ENCODE results near the gene MAN1A1.
"Not testable (repeated sequence)": the region's sequence is repeated elsewhere in the genome, so short reads cannot be mapped to it uniquely, and the experiment has no call there.

The MAN1A1 gene

DNA sequence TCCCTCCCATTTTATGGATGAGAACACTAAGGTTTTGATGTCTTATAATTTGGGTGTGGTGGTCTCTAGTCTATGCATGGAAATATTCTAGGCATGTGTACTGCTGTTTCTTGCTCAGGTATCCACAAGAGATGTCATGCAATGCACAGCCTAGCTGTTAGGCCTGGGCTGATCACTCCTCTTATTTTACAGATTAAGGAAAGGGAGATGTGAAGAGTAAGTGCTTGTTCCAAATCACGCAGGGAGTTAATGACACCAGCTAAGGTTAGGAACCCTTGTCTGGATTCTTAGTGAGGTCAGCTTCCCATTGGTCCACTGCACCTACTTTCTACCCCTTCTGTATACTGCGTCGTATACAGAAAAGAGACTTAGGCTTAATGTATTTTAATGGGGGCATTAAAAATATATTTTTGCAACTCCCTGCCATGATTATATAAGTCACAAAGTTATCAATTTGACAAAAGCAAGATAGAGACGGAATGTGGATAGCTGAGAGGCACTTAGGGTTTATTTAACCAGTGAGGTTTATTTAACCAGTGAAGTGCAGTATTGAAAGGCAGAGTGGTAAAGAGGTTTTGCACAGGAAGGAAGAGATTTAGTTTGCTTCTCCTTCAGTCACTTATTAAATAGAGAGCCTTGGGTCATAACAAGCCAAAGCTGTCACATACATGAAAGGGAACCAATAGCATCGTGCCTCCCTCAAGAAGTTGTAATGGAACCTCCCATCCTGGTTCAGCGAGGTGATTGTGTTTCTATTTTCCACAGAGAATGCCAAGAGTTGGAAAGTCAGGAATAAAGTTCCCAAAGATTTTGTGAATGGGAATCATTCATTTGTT lies 176.1 kb downstream of the MAN1A1 start:
- DNase-seq (ENCODE audit: low spot score) = no peak
- in situ Hi-C loops (cut with MboI; ENCODE audit: low sequenced_read_pairs, unreplicated experiment) = no loop called here
- TF ChIP-seq, protein P1, sequence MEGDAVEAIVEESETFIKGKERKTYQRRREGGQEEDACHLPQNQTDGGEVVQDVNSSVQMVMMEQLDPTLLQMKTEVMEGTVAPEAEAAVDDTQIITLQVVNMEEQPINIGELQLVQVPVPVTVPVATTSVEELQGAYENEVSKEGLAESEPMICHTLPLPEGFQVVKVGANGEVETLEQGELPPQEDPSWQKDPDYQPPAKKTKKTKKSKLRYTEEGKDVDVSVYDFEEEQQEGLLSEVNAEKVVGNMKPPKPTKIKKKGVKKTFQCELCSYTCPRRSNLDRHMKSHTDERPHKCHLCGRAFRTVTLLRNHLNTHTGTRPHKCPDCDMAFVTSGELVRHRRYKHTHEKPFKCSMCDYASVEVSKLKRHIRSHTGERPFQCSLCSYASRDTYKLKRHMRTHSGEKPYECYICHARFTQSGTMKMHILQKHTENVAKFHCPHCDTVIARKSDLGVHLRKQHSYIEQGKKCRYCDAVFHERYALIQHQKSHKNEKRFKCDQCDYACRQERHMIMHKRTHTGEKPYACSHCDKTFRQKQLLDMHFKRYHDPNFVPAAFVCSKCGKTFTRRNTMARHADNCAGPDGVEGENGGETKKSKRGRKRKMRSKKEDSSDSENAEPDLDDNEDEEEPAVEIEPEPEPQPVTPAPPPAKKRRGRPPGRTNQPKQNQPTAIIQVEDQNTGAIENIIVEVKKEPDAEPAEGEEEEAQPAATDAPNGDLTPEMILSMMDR (IDR thresholded peaks at IDR 0.05; ENCODE audit: borderline replicate concordance, control extremely low read depth, extremely low read depth, insufficient read depth, missing control alignments) = no peak

DNA sequence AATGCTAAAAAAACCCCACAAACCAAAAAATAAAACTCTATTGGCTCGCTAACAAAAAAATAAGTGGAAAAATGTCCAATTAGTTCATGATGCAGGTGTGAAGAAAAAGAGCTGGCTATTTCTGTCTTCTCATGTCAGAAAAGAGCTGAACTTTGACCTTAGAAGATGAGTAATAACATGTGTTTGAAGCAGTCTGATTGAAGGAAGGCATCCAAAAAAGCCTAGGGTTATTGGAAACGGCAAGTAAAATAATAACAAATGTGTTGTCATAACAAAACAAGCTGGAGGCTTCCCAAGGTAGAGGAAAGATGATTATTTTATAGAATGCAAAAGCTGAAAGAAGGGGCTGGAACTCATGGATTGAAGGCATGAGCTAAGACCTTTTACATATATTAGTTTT lies 176.7 kb downstream of the MAN1A1 start:
- TF ChIP-seq, protein P1 (IDR thresholded peaks at IDR 0.05; ENCODE audit: borderline replicate concordance, control extremely low read depth, extremely low read depth, insufficient read depth, missing control alignments) = no peak
- DNase-seq (ENCODE audit: low spot score) = no peak
- in situ Hi-C loops (cut with MboI; ENCODE audit: low sequenced_read_pairs, unreplicated experiment) = no loop called here

DNA sequence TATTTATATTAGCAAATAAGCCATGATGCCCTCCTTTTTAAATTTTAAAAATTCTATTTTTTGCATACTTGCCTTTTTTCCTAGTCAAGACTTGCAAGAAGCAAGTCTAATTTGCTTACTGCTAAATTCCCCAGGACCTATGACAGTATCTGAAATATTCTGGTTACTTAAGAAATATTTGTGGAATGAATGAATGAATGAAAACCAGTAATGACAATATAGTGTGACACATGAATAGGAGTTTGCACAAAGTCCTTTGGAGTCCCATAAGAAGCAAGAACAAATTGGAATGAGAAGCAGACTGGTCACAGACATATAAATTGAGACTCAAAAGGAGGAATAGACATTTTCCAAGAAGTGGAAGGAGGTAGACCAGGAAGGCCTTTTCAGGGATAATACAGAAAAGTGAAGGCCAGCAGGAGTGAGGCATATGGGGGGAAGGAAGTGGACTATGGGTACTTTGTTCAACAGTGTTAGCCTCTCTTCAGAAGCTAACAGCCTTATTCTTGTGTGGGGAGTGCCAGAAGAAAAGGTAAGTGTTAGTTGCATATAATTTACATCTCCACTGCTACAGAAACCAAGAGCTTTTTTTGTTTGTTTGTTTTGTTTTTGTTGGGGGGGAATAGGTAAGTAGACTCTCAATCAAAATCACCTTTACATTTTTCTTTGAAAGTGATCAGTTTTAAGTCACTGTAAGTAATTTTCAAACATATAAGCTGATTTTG lies 177.5 kb downstream of the MAN1A1 start:
- TF ChIP-seq, protein P1 (IDR thresholded peaks at IDR 0.05; ENCODE audit: borderline replicate concordance, control extremely low read depth, extremely low read depth, insufficient read depth, missing control alignments) = no peak
- in situ Hi-C loops (cut with MboI; ENCODE audit: low sequenced_read_pairs, unreplicated experiment) = no loop called here

DNA sequence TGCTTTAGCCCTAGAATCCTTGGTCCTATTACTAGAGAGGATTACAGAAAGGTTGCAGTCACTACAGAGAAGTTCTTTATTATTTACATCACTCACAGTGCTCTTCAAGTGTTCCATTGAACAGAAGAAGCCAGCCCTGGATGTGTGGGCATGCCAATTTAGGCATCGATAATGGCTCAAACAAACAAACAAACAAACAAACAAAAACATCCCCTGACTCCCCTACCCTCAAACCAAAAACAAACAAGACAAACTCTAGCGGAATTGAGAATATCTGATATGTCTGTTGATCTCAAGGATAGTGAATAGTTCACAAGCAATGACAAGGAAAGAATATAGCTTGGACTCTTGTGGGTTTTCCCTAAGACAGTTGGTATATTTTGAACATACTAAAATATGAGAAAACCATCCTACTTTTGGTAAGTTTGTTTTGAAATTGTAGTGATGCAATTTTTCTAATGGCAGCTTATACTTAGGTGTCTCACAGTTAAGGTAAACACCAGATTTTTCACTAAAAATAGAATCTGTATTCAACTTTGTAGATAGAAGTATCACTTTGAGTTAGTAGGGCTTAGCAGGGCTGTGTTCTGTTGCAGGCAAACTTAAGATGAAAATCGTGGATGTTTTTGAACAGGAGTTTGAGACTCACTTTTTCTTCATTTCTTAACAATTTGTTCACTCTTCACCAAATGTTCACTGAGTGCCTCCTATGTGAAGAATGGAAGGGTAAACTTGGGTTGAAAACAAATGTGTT lies 178.3 kb downstream of the MAN1A1 start:
- TF ChIP-seq, protein P1 (IDR thresholded peaks at IDR 0.05; ENCODE audit: borderline replicate concordance, control extremely low read depth, extremely low read depth, insufficient read depth, missing control alignments) = no peak
- in situ Hi-C loops (cut with MboI; ENCODE audit: low sequenced_read_pairs, unreplicated experiment) = no loop called here
- DNase-seq (ENCODE audit: low spot score) = no peak

More for the DNA sequence above, 177.5 kb downstream of the MAN1A1 start:
- no peak for DNase-seq (ENCODE audit: low spot score)

DNA sequence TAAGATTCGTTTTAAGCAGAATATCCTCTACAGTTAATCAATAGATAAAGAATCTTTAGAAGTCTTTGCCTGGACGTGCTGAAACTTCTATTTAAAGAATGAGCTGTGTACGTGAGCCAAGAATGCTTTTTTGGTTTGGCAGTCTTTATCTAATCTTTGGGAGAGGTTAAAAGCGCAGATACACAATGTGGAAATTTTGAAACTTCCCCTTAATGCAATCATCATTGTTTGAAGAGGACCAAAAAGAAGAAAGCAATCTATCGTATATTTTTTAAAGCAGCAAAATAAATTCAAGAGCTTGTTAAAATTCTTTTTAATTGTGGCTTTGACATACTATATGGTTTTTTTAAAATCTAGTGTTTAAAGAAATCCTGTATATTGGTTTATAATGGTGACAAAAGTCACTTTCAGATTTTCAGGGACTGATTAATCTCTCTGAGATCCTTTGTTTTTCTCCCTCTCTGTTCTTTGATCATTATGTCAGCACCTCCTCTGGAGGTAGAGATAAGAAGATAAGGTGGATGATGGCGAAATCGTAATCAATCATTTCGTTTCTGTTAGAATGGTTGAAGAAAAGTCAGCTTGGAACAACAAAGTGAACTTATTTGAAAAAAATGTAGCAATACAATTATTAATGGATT lies 179.0 kb downstream of the MAN1A1 start:
- in situ Hi-C loops (cut with MboI; ENCODE audit: low sequenced_read_pairs, unreplicated experiment) = no loop called here
- TF ChIP-seq, protein P1 (IDR thresholded peaks at IDR 0.05; ENCODE audit: borderline replicate concordance, control extremely low read depth, extremely low read depth, insufficient read depth, missing control alignments) = no peak

DNA sequence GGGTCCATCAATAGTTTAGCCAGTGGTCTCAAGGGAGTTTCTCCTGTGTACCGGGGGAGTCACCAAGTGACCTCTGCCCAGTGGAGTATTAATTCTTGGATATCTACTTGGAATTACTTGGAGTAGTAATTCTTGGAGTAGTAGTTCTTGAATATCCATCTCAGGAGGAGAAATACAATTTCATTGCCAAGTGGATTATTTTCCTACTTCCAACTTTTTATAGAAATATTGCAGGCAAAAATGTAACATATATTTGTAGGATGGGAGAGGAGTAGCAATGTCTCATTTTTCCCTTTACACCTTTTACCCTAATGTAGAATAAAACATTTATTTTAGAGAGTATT lies 179.5 kb downstream of the MAN1A1 start:
- TF ChIP-seq, protein P1 (IDR thresholded peaks at IDR 0.05; ENCODE audit: borderline replicate concordance, control extremely low read depth, extremely low read depth, insufficient read depth, missing control alignments) = no peak
- in situ Hi-C loops (cut with MboI; ENCODE audit: low sequenced_read_pairs, unreplicated experiment) = no loop called here
- DNase-seq (ENCODE audit: low spot score) = no peak

More for the DNA sequence above, 179.0 kb downstream of the MAN1A1 start:
- DNase-seq (ENCODE audit: low spot score) = no peak

DNA sequence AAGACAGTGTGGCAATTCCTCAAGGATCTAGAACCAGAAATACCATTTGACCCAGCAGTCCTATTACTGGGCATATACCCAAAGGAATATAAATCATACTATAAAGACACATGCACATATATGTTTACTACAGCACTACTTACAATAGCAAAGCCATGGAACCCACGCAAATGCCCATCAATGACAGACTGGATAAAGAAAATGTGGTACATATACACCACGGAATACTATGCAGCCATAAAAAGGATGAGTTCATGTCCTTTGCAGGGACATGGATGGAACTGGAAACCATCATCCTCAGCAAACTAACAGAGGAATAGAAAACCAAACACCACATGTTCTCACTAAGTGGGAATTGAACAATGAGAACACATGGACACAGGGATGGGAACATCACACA lies 180.2 kb downstream of the MAN1A1 start:
- in situ Hi-C loops (cut with MboI; ENCODE audit: low sequenced_read_pairs, unreplicated experiment); DNase-seq (ENCODE audit: low spot score): not testable (repeated sequence)

All from GM13976 (cell line).